AG08396 (cell line): ENCODE measurements around the gene TFAM.

Experiments
- DNase-seq: peaks from one replicate; pipeline ENCODE4 v3.0.0; 2012; ENCODE audit warnings: low spot score, mixed read lengths

TFAM gene

GRCh38 chr10:58433066-58433465, 47.9 kb downstream of the TFAM start:
- no peak for DNase-seq

- DNase-seq, result no peak
Observed at GRCh38 chr10:58433571-58433970, 48.4 kb downstream of the TFAM start.

GRCh38 chr10:58435297-58435985, 50.2 kb downstream of the TFAM start:
- peak; percentile 79 for DNase-seq

DNA sequence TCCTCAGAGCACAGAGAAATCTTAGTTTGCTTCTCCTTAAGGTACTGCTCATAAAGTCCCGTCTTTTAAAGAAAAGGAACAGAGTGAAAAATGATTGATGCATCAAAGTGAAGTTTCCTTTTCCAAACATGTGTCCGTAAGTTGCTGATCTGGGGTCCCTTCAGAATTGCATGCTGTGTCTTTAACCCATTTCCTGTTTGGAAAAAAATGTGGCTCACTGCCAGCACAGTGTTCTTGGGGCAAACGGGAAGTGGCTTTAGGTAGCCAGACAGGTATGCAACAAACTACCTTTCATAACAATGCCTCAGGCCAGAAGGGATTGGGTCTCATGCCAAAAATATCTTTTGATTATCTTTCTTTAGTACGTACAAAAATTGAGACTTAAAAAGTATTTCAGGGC, 50.9 kb downstream of the TFAM start:
- DNase-seq, result no peak

GRCh38 chr10:58438340-58438871, 53.2 kb downstream of the TFAM start:
- no peak for DNase-seq

DNA sequence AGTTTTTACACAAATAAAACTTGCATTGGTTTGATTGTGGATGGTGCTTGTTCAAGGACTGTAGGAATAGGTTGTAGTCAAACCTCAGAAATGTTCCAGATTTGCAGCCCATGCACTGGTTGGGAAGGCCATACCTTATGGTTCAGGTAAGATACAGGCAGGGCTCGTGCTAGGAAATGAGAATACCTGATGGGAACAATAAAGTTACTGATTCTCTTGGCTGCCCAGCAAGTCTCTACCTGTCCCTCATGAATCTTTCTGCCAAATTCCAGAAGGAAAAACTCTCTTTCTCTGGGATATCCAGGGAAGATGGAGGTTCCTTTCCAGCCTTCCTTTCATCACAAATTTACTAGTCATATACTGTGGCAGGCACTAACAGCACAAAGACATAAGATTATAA, 53.8 kb downstream of the TFAM start:
- DNase-seq, result no peak

DNA sequence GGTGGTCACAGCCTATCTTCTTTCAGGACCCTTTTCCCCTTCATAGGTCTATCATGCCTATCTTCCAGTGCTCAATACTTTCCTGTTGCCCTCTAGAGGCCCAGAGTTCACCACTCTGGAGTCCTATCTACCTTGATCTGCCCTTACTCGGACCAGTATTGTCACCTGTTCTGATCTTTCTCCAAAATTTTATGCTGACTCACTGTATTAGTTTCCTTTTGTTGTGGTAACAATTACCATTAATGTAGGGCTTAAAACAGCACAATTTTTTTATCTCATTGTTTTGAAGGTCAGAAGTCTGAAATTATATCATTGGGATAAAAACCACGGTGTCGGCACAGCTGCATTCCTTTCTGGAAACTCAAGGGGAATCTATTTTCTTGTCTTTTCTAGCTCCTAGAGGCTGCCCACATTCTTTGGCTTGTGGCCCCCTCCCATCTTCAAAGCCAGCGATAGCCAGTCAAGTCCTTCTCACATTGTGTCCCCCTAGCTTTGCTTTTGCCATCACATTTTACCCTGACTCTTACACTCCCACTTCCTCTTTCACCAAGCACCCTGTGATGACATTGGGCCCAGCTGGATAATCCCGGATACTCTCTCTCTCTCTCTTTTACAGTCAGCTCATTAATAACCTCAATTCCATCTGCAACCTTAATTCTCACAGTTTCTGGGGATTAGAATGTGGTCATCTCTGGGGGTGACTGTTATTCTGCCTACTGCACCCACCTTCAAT, 54.6 kb downstream of the TFAM start:
- DNase-seq, result no peak

GRCh38 chr10:58440484-58440883, 55.3 kb downstream of the TFAM start:
- DNase-seq, result no peak

DNA sequence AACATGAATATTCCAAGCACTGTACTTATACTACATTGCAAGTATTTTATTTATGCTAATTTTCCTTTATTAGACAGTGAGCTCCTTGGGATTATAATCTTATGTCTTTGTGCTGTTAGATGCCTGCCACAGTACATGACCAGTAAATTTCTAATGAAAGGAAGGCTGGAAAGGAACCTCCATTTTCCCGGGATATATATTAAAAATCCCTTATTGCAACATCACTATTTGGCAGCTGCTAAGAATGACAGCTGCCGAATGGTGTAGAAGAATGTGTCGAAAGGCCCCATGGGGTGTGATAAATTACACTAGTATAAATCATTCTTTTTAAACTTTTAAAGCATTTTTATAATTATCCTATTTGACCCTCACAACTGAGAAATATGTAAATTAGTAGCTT, 59.1 kb downstream of the TFAM start:
- DNase-seq, result no peak

GRCh38 chr10:58444876-58445275, 59.7 kb downstream of the TFAM start:
- DNase-seq, result no peak

DNA sequence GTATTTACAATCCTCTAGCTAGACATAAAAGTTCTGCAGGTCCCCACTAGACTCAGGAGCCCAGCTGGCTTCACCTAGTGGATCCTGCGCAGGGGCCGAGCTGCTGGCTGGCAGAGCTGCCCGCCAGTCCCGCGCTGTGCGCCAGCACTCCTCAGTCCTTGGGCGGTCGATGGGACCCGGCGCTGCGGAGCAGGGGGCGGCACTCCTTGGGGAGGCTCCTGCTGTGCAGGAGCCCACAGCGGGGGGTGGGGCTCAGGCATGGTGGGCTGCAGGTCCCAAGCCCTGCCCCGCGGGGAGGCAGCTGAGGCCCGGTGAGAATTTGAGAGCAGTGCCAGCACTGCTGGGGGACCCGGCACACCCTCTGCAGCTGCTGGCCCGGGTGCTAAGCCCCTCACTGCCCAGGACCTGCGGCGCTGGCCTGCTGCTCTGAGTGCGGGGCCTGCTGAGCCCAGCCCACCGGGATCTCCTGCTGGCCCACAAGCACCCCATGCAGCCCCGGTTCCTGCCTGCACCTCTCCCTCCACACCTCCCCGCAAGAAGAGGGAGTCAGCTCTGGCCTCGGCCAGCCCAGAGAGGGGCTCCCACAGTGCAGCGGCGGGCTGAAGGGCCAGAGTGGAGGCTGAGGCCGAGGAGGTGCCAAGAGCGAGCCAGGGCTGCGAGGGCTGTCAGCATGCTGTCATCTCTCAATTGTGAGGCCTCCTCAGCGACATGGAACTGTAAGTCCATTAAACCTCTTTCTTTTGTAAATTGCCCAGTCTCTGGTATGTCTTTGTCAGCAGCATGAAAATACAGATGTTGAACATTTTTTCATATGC, 63.1 kb downstream of the TFAM start:
- DNase-seq, result no peak
